Activated naive CD8-positive, alpha-beta T cell treated with anti-CD3 and anti-CD28 coated beads for 36 hours (primary cell): ENCODE measurements around the gene MAST1. TPM values are rescaled to one million over a fixed set of nuclear protein-coding genes. Genes with fewer than 3 reads are reported as not detected.
"Not testable (repeated sequence)": the region's sequence is repeated elsewhere in the genome, so short reads cannot be mapped to it uniquely, and the experiment has no call there.

Experiments used
- DNase-seq: peaks from one replicate; pipeline ENCODE4 v3.0.0; 2021
- H3K27ac Mint-ChIP-seq: one replicate; pipeline ENCODE4 v1.8.0; 2022; ENCODE audit warnings: mild to moderate bottlenecking, moderate library complexity, mixed read lengths
- H3K27me3 Mint-ChIP-seq: one replicate; pipeline ENCODE4 v1.8.0; 2022; ENCODE audit warnings: mild to moderate bottlenecking, mixed read lengths
- H3K36me3 Mint-ChIP-seq: one replicate; pipeline ENCODE4 v1.8.0; 2021; ENCODE audit warnings: mild to moderate bottlenecking, mixed read lengths
- H3K4me1 Mint-ChIP-seq: one replicate; pipeline ENCODE4 v1.8.0; 2021; ENCODE audit warnings: mixed read lengths
- H3K4me3 Mint-ChIP-seq: one replicate; pipeline ENCODE4 v1.8.0; 2022; ENCODE audit warnings: mild to moderate bottlenecking, moderate library complexity, mixed read lengths
- H3K9me3 Mint-ChIP-seq: one replicate; pipeline ENCODE4 v1.8.0; 2022; ENCODE audit warnings: mixed read lengths
- total RNA-seq, 2 experiments: library from RNA; stranded (reverse); gene quantifications; one replicate each; pipeline ENCODE4 v1.2.3, GENCODE V29; 2021

The MAST1 gene
- total RNA-seq, 2 experiments from 2014 or later: 1.2 to 2.0 TPM

DNA sequence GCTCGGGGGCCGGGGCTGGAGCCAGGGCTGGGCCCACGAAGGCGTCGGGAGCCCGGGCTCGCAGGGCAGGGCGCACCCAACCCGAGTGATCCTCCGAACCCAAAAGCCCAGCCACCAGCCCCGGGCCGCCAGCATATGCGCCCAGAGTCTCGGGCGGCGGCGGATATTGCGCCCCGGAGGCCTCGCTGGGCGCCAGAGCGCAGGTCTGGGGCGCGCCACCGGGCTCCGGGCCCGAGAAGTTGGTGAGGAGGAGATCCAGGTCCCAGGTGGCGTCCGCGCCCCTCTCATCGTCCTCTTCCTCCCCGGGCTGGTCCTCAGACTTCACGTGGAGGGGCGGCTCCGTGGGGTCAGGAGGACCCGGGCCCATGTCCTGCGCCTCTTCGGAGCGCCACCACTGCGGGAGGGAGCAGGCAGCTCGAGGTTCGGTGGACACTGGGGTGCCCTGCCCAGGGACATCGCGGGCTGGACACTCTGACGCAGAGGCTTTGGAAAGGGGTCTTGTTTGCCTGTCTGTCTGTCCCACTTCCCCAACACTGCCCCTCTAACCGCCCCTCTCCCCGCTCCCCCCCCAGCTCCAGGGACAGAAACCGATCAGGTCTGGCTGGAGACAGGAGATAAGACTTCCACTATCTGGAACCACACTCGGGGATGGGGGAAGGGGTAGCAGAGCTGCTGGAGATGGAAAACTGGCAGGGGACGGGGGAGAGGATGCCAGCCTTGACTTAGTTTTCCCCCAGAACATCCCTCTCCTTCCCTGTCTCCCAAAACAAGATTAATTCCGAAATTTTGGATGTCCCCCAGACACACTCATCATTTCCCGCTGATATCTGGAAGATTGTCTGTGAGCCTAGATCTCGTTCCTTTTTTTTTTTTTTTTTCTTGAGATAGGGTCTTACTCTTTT is 47.7 kb downstream of the MAST1 start:
- Mint-ChIP-seq H3K27me3 (no peaks in the 10 kb centered on the region), H3K4me1 (peaks cover 23% of the 10 kb centered on the region), H3K27ac (peak overlapping the region; percentile 58), H3K36me3 (peaks cover 2% of the 10 kb centered on the region), H3K9me3 (peaks cover 4% of the 10 kb centered on the region), H3K4me3 (peak overlapping the region; percentile 64)
- DNase-seq: no peak

DNA sequence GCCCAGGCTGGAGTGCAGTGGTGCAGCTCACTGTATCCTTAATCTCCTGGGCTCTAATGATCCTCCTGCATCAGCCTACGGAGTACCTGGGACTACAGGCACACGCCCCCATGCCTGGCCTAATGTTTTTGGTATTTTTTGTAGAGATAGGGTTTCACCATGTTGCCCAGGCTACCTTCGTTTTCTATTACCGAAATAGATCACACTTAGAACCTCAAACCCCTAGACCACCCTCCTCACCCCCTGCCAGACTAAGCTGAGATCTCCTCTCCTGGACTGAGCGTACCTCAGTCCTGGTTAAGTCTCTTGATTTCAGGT is 48.3 kb downstream of the MAST1 start:
- no peaks in the 10 kb centered on the region for H3K27me3 Mint-ChIP-seq
- DNase-seq: no peak
- peaks cover 25% of the 10 kb centered on the region for H3K4me1 Mint-ChIP-seq
- H3K36me3 Mint-ChIP-seq: peaks cover 4% of the 10 kb centered on the region
- H3K27ac Mint-ChIP-seq: peak overlapping the region; percentile 58
- peaks cover 4% of the 10 kb centered on the region for H3K9me3 Mint-ChIP-seq
- H3K4me3 Mint-ChIP-seq: peak overlapping the region; percentile 64

DNA sequence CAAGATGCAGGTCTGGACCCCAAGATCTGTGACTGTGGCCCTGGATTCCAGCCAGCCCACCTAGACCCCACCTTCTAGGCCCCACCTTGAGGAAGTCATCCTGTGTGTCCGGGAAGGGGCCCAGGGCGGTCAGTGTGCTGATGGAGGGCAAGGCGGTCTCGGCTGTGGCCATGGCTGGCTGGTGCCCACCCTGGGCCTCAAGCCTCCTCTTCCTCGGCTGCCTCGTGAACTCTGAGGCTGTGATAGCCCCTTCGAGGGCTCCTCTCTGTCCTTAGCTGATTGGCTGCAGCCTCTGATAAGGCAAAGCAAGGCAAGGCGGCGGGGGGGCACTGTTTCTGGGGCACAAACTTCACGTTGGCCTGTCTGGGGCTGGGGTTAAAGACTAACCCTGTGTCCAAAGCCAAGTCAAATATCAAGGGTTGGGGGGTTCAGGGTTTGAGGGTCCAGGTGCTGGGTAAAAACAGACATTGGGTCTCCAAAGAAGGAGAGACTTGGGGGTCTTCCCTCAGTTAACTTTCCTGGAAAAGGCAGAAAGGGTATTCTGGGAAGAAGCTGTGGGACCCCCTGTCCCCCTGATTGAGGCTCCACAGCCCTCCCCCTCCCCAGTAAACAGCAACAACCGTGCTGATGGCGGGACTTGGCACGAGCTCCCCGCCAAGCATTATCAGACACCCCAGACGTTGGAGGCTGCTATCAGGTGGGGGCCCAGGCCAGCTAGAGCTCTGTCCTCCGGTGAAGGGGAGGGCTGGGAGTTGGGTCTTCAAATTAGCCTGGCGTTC is 48.8 kb downstream of the MAST1 start, which contains the start of gene KLF1:
Gene KLF1, minus strand, starts transcription at position 233 of the 779 bp plus-strand sequence. Its CDS starts 61 bp downstream, at position 172.
- Mint-ChIP-seq H3K4me1 (peaks cover 27% of the 10 kb centered on the region), H3K4me3 (peak within 1 kb of the TSS; percentile 64), H3K27me3 (no peaks in the 10 kb centered on the region), H3K9me3 (peaks cover 4% of the 10 kb centered on the region), H3K36me3 (peaks cover 4% of the 10 kb centered on the region), H3K27ac (peak within 1 kb of the TSS; percentile 58)
- DNase-seq: no peak

DNA sequence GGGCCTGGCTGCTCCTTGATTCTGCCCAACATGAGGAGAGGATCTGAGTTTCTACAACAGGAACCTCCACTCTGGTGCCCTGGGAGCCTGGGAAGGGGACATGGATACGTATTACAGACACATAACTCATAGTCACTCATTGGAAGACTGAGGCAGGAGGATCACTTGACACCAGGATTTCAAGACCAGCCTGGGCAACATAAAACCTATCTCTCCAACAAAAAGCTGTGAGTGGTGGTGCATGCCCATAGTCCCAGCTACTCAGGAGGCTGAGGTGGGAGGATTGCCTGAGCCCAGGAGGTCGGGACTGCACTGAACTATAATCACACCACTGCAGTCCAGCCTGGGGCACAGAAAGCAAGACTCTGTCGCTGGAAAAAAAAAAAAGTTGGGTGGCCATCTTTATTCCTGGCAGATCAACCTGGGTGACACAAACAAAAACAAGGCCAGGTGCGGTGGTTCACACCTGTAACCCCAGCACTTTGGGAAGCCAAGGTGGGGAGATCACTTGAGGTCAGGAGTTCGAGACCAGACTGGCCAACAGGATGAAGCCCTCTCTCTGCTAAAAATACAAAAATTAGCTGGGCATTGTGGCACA is 49.8 kb downstream of the MAST1 start:
- no peak for DNase-seq
- Mint-ChIP-seq H3K27me3 (no peaks in the 10 kb centered on the region), H3K4me3 (no peak overlapping the region), H3K9me3 (peaks cover 4% of the 10 kb centered on the region), H3K27ac (no peak overlapping the region), H3K36me3 (peaks cover 4% of the 10 kb centered on the region), H3K4me1 (peaks cover 27% of the 10 kb centered on the region)

DNA sequence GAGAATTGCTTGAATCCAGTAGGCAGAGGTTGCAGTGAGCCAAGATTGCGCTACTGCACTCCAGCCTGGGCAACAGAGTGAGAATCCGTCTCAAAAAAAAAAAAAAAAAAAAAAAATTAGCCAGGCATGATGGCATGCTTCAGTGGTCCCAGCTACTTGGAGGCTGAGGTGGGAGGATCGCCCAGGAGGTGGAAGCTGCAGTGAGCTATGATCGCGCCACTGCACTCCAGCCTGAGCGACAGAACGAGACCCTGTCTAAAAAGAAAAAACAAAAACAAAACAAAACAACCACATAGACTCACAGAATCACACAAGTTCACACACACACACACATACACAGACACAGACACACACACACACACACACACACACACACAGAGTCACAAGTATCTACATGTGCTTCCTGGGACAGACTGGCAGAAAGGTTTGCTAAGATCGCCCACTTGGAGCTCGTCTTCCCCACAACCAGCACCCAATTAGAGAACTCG is 52.0 kb downstream of the MAST1 start:
- H3K9me3 Mint-ChIP-seq, H3K27me3 Mint-ChIP-seq, DNase-seq: not testable (repeated sequence)
- H3K27ac Mint-ChIP-seq: peak overlapping the region; percentile 94
- peaks cover 16% of the 10 kb centered on the region for H3K36me3 Mint-ChIP-seq
- H3K4me1 Mint-ChIP-seq: peaks cover 24% of the 10 kb centered on the region
- H3K4me3 Mint-ChIP-seq: peak overlapping the region; percentile 97

DNA sequence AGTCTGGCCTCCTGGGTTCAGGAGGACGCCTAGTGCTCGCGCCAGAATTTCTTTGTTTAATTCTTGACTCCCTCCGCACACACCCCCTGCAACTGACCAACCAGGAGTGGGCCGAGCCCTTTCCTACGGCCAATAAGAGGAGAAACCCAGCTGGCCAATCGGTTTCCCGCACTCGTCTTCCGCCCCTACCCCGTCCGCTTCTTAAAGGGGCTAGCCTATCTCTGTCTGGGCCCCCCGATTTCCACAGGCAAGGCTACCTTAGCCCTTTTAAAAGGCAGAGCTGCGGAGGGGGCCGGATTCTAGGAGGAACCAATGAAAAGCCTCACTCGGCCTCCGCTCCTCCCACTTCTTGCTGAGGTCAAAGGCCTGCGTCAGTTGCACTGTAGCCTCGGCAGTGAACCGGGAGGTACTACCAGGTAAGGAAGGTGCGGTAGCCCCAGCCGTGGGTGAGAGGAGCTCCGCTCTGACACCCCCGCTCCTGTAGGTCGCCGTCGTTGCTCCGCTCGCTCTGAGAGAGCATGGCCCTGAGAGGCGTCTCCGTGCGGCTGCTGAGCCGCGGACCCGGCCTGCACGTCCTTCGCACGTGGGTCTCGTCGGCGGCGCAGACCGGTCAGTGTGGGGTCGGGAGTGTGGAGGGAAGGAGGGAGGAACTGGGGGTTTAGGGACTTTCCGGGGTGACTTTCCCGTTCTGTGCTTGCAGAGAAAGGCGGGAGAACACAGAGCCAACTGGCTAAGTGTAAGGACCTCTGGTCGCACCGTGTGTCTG is 52.7 kb downstream of the MAST1 start, which contains the start of gene GCDH:
Gene GCDH, plus strand, starts transcription at position 374 of the 766 bp plus-strand sequence. Its CDS starts 145 bp downstream, at position 519.
- Mint-ChIP-seq H3K9me3 (no peaks in the 10 kb centered on the region), H3K36me3 (peaks cover 16% of the 10 kb centered on the region), H3K27me3 (no peaks in the 10 kb centered on the region), H3K4me1 (peaks cover 23% of the 10 kb centered on the region), H3K27ac (peak within 1 kb of the TSS; percentile 94), H3K4me3 (peak within 1 kb of the TSS; percentile 97)
- DNase-seq: peak; percentile 95

DNA sequence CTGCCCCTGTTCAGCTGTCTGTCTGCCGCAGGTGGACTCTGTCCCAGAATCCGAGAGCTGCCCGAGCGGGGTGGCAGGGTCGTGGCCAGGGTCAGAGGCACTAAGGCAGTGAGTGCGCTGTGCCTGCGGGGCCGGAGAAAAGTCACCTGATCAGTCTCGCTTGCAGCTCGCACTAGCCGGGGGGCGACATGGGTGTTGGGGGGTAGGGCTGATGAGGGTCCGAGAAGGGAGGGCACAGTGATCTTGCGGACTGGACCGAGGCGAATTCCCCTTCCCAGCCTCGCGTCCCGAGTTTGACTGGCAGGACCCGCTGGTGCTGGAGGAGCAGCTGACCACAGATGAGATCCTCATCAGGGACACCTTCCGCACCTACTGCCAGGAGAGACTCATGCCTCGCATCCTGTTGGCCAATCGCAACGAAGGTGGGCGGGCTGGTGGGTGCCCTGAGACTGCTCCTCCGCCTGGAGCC is 53.3 kb downstream of the MAST1 start:
- Mint-ChIP-seq H3K36me3 (peaks cover 16% of the 10 kb centered on the region), H3K9me3 (no peaks in the 10 kb centered on the region), H3K27ac (peak overlapping the region; percentile 94), H3K4me3 (peak overlapping the region; percentile 97), H3K4me1 (peaks cover 19% of the 10 kb centered on the region), H3K27me3 (no peaks in the 10 kb centered on the region)
- peak; percentile 40 for DNase-seq

DNA sequence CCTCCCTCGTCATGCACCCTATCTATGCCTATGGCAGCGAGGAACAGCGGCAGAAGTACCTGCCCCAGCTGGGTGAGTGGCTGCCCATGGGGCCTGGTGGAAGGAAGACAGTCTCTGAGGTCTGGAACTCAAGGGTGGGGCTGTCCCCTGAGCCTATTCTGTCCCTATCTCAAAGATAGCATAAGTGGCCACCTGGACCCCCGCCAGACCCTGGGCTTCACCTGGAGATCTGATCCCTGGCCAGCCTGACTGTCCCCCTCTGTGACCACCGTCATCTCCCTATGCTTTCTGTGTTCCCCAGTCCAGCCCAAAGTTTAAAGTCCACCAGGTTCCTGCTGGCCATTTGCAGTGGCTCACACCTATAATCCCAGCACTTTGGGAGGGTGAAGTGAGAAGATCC is 55.3 kb downstream of the MAST1 start:
- Mint-ChIP-seq H3K36me3 (peaks cover 16% of the 10 kb centered on the region), H3K4me1 (peaks cover 19% of the 10 kb centered on the region), H3K27me3 (no peaks in the 10 kb centered on the region), H3K27ac (no peak overlapping the region), H3K9me3 (no peaks in the 10 kb centered on the region), H3K4me3 (no peak overlapping the region)
- DNase-seq: no peak

DNA sequence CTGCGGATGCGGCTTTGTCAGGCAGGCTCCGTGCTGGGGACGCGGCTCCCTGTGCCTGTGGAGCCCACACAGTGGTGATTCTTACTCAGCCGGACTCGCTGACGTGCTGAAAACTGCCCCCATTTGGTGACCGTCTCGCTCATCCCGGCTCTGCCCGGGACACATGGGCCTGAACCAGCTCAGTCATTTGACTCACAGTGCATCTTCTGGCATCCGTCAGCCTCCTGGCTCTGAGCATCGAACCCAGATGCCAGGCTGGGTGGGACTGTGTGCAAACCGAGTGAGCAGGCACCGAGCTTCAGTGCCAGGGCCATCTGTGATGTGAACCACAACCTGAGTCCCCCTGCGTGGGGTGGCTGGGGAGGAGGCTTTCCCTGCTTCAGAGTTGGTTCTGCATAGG is 58.1 kb downstream of the MAST1 start:
- peaks cover 19% of the 10 kb centered on the region for H3K36me3 Mint-ChIP-seq
- H3K27ac Mint-ChIP-seq: no peak overlapping the region
- peaks cover 26% of the 10 kb centered on the region for H3K4me1 Mint-ChIP-seq
- H3K9me3 Mint-ChIP-seq: no peaks in the 10 kb centered on the region
- H3K4me3 Mint-ChIP-seq: no peak overlapping the region
- no peaks in the 10 kb centered on the region for H3K27me3 Mint-ChIP-seq
- DNase-seq: no peak

DNA sequence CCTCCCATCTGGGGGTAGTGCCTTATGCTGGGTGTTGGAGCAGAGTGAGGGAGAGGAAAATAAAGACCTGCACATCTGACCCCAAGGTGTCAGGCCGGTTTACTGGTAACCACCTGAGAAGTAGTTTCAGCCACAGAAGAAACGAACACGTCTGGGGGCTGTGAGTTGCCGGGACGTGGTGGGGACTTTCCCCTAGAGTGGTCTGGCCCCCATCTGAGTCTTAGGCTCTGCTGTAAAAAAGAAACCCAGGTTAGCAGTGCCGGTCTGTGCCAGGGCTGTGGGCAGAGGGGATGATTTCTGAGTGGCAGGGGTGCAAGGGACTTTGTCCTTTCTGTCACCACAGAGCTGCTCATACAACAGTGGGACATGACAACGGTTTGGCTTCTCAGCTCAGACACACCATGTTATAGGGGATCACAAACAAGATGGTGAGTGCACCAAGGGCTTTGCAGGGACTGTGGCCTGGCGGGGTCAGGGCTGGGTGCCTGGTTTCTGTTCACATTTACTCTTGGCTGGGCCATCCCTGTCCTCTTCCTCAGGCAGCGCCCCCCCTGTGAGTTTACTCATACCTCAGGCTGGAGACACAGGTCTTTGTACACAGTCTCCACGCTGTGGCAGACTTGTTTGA is 61.7 kb downstream of the MAST1 start:
- Mint-ChIP-seq H3K27ac (peak overlapping the region; percentile 72), H3K9me3 (no peaks in the 10 kb centered on the region), H3K36me3 (peaks cover 8% of the 10 kb centered on the region), H3K4me1 (peaks cover 14% of the 10 kb centered on the region), H3K4me3 (peak overlapping the region; percentile 14), H3K27me3 (no peaks in the 10 kb centered on the region)
- peak; percentile 63 for DNase-seq

DNA sequence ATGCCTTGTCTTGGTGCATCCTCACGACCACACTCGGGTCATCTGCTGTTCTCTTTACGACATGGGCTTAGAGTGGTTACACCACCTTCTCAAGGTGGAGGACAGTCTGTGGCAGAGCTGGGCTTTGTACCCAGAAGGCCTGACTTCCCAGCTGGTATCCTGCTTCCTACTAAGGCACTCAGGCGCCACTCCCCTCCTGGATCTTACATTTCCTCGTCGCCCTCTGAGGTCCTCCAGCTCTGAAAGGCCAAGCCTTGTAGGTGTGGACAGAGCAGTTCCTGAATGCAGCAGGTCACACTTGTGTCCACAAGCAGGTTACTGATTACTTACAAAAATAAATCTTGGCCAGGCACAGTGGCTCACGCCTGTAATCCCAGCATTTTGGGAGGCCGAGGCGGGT is 68.9 kb downstream of the MAST1 start:
- H3K36me3 Mint-ChIP-seq: peaks cover 2% of the 10 kb centered on the region
- no peak for DNase-seq
- H3K4me1 Mint-ChIP-seq: no peaks in the 10 kb centered on the region
- no peaks in the 10 kb centered on the region for H3K27me3 Mint-ChIP-seq
- H3K4me3 Mint-ChIP-seq: no peak overlapping the region
- H3K27ac Mint-ChIP-seq: no peak overlapping the region
- no peaks in the 10 kb centered on the region for H3K9me3 Mint-ChIP-seq

DNA sequence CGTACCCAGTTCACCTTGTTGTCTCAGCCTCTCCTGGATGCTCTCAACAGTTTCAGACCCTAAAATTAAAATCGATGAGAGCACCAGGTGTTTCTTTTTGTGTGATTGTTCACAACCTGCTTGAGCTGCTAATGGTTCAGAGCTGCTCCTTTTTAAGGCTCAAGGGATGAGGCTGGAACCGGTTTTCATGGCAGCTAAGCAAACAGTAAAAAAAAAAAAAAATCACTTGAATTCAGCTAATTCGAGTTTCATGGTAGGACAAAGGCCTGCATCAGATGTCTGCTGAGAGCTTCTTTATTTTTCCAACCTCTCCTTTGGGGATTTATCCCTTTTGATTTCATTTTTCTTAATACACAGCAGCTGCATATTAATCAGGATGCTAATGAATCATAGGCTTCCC is 74.3 kb downstream of the MAST1 start:
- Mint-ChIP-seq H3K9me3 (no peaks in the 10 kb centered on the region), H3K4me3 (no peak overlapping the region), H3K36me3 (no peaks in the 10 kb centered on the region), H3K27me3 (no peaks in the 10 kb centered on the region), H3K27ac (no peak overlapping the region), H3K4me1 (peaks cover 16% of the 10 kb centered on the region)
- DNase-seq: no peak

DNA sequence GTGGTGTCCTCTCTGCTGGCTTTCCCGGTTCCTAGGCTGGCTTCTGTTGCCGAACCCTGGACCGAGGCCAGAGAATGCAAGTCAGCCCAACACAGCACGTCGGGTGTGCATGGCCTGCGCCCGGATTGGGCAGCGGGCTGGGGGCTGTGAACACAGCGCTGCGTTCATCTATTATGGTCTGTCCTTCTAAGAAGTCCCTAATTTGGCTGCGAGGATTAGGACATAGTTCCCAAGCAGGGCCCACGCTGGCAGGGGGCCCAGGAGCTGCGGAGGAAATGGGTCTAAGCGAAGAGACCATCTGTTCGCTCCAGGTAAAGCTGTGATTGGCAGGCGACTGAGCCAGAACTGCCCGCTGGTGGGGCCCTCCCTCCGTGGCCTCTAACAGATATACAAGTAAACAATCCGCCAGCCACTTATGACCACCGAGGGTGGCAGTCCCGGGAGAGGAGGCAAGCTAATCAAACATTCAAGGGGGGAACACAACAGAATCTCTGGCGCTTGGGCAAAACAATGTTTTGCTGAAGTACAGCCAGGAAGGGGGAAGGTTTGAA is 74.8 kb downstream of the MAST1 start:
- no peak overlapping the region for H3K4me3 Mint-ChIP-seq
- peak overlapping the region; percentile 92 for H3K27ac Mint-ChIP-seq
- H3K9me3 Mint-ChIP-seq: no peaks in the 10 kb centered on the region
- no peaks in the 10 kb centered on the region for H3K27me3 Mint-ChIP-seq
- H3K4me1 Mint-ChIP-seq: peaks cover 16% of the 10 kb centered on the region
- DNase-seq: no peak
- H3K36me3 Mint-ChIP-seq: no peaks in the 10 kb centered on the region
